ENCODE measurements around the gene KRTAP5-2. TPM values are rescaled to one million over a fixed set of nuclear protein-coding genes. Genes with fewer than 3 reads are reported as not detected.

KRTAP5-2 gene
- total RNA-seq, 1 experiment from 2014 or later, result not detected

DNA sequence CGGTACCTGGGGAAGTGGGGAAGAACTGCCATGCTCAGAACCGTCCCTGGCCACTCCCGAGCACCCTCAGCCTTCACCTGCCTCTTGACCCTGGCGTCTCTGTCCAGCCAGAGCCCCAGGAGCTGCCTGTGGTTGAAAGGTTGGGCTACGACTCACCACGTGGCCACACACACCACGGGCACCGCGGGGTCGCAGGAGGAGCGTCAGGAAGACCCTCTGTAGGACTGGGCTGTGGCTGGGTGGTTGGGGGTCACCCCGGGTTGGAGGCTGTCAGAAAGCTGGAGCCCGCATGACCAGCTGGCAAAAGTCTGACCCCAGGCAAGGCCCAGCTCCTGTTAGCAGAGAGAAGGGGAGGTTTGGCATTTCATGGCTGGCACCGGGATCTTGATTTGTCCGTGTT, 43.0 kb upstream of the KRTAP5-2 start:
- Histone ChIP-seq H3F3A (ENCODE audit: insufficient read depth, low read depth) (no peaks in the 10 kb centered on the region), H3K4me1 (replicated peaks; ENCODE audit: insufficient read depth) (no peaks in the 10 kb centered on the region), H3K79me2 (ENCODE audit: low read depth) (no peaks in the 10 kb centered on the region), H3K4me3 (no peak overlapping the region), H4K20me1 (ENCODE audit: insufficient read depth) (no peaks in the 10 kb centered on the region), H3K27me3 (ENCODE audit: insufficient read depth, low read depth) (peaks cover 47% of the 10 kb centered on the region), H3K27ac (no peak overlapping the region), H3K36me3 (ENCODE audit: low read depth) (no peaks in the 10 kb centered on the region), H3K9me2 (ENCODE audit: insufficient read depth) (no peaks in the 10 kb centered on the region), H3K4me2 (no peak overlapping the region), H2AFZ (no peak overlapping the region), H3K9me3 (ENCODE audit: insufficient read depth, low read depth) (no peaks in the 10 kb centered on the region)
- CTCF ChIA-PET, result no interaction called here
- TF ChIP-seq, protein P1, sequence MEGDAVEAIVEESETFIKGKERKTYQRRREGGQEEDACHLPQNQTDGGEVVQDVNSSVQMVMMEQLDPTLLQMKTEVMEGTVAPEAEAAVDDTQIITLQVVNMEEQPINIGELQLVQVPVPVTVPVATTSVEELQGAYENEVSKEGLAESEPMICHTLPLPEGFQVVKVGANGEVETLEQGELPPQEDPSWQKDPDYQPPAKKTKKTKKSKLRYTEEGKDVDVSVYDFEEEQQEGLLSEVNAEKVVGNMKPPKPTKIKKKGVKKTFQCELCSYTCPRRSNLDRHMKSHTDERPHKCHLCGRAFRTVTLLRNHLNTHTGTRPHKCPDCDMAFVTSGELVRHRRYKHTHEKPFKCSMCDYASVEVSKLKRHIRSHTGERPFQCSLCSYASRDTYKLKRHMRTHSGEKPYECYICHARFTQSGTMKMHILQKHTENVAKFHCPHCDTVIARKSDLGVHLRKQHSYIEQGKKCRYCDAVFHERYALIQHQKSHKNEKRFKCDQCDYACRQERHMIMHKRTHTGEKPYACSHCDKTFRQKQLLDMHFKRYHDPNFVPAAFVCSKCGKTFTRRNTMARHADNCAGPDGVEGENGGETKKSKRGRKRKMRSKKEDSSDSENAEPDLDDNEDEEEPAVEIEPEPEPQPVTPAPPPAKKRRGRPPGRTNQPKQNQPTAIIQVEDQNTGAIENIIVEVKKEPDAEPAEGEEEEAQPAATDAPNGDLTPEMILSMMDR (conservative IDR thresholded peaks at IDR 0.05), result no peak
- TF ChIP-seq EZH2 (IDR thresholded peaks at IDR 0.05; ENCODE audit: low read depth), result no peak
- POLR2A ChIA-PET (ENCODE audit: unreplicated experiment), result no interaction called here
- intact Hi-C loops (cut with micrococcal nuclease; ENCODE audit: unreplicated experiment), result no loop called here
- no peak for DNase-seq
- no TSS peak for BruUV-seq (replicated peaks)

DNA sequence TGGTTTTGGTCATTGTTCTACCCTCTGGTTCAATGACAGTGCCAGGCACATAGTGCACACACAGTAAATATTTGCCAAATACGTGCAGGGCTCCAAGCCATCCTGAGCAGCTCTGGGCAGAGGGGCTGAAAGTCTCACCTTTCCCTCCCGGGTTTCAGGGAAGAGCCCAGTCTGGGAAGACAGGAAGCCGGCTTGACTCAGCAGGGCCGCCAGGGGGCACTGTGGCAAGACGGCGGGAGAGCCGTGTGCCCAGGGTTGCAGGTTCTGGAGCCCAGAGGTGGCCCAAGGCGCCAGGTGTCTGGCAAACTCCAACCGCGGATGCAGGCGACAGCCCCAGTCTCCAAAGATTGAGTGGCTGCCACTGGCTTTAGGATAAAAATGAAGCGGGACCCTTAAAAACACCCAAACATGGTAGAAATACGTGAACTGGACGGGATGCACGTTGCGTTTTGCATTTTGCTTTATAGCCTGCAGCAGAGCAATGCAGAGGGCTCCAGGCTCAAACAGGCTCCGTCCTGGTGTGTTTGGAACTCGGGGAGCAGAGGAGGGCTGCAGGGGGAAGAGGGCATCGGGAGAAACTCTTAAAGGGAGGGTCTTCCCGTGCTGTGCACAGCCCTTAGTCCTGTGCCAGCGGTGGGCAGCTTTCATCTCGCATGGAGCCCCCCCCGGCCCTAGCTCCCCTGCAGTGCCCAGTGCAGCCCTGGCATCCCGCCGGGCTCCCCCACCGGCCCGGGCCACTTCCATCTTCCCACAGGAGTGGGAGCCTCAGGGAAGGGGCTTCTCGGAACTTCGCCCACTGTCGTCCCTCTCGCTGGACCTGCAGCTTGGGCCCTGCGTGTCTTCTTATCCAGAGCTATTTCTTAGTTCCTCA, 42.2 kb upstream of the KRTAP5-2 start:
- DNase-seq, result no peak
- H2AFZ ChIP-seq, result no peak overlapping the region
- ChIA-PET POLR2A (ENCODE audit: unreplicated experiment) (no interaction called here), CTCF (interaction anchor here (0.6 kb wide), 1 partner anchor 469 kb away, joined by 10 read pairs; no protein-coding TSS in a partner anchor)
- no peak overlapping the region for H3K4me3 ChIP-seq
- no peak overlapping the region for H3K4me2 ChIP-seq
- no peaks in the 10 kb centered on the region for H3K4me1 ChIP-seq (replicated peaks; ENCODE audit: insufficient read depth)
- intact Hi-C loops (cut with micrococcal nuclease; ENCODE audit: unreplicated experiment), result no loop called here
- no TSS peak for BruUV-seq (replicated peaks)
- H3K27ac ChIP-seq, result no peak overlapping the region
- H3K9me2 ChIP-seq (ENCODE audit: insufficient read depth), result no peaks in the 10 kb centered on the region
- no peaks in the 10 kb centered on the region for H4K20me1 ChIP-seq (ENCODE audit: insufficient read depth)
- H3K9me3 ChIP-seq (ENCODE audit: insufficient read depth, low read depth), result no peaks in the 10 kb centered on the region
- no peaks in the 10 kb centered on the region for H3F3A ChIP-seq (ENCODE audit: insufficient read depth, low read depth)
- H3K27me3 ChIP-seq (ENCODE audit: insufficient read depth, low read depth), result peaks cover 47% of the 10 kb centered on the region
- no peaks in the 10 kb centered on the region for H3K79me2 ChIP-seq (ENCODE audit: low read depth)
- TF ChIP-seq EZH2 (IDR thresholded peaks at IDR 0.05; ENCODE audit: low read depth), result no peak
- TF ChIP-seq, protein P1 (conservative IDR thresholded peaks at IDR 0.05), result peak; percentile 81
- no peaks in the 10 kb centered on the region for H3K36me3 ChIP-seq (ENCODE audit: low read depth)

DNA sequence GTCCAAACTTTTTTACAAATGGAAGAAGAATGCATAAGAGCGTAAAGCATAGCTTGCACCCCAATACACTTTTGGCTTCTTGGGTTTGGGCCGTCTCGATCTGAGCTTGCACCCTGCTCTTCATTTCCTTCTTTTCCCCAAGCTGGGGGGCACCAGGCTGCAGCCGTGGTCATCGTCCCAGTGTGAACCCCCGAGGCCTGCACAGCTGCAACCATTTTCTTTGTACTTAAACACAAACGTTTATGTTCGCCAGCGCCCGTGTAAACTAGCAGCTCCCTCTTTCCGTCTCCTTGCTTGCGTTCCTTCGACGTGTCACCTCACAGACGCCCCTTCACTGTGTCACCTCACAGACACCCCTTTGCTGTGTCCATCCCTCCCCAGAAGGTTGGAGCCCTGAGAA, 41.6 kb upstream of the KRTAP5-2 start:
- POLR2A ChIA-PET (ENCODE audit: unreplicated experiment), result no interaction called here
- CTCF ChIA-PET, result interaction anchor here (0.6 kb wide), 1 partner anchor 469 kb away, joined by 10 read pairs; no protein-coding TSS in a partner anchor
- BruUV-seq (replicated peaks), result no TSS peak

More for the DNA sequence above, 41.6 kb upstream of the KRTAP5-2 start:
- peaks cover 46% of the 10 kb centered on the region; the same call in 1 of the 2 replicates for H3K27me3 ChIP-seq (ENCODE audit: insufficient read depth, low read depth)
- no peaks in the 10 kb centered on the region for H3K4me1 ChIP-seq (replicated peaks; ENCODE audit: insufficient read depth)
- H3K9me2 ChIP-seq (ENCODE audit: insufficient read depth), result no peaks in the 10 kb centered on the region
- H3K9me3 ChIP-seq (ENCODE audit: insufficient read depth, low read depth), result no peaks in the 10 kb centered on the region
- DNase-seq, result no peak
- no peak overlapping the region for H2AFZ ChIP-seq
- no peaks in the 10 kb centered on the region for H3F3A ChIP-seq (ENCODE audit: insufficient read depth, low read depth)
- no peaks in the 10 kb centered on the region for H3K36me3 ChIP-seq (ENCODE audit: low read depth)
- no peak overlapping the region for H3K4me2 ChIP-seq
- H3K27ac ChIP-seq, result no peak overlapping the region
- H3K79me2 ChIP-seq (ENCODE audit: low read depth), result no peaks in the 10 kb centered on the region
- TF ChIP-seq EZH2 (IDR thresholded peaks at IDR 0.05; ENCODE audit: low read depth), result no peak
- TF ChIP-seq, protein P1 (conservative IDR thresholded peaks at IDR 0.05), result no peak
- intact Hi-C loops (cut with micrococcal nuclease; ENCODE audit: unreplicated experiment), result no loop called here
- no peak overlapping the region for H3K4me3 ChIP-seq
- H4K20me1 ChIP-seq (ENCODE audit: insufficient read depth), result no peaks in the 10 kb centered on the region

Data from PC-9 (cell line).